ENCODE measurements around the gene TRIM47.

Gene TRIM47

DNA sequence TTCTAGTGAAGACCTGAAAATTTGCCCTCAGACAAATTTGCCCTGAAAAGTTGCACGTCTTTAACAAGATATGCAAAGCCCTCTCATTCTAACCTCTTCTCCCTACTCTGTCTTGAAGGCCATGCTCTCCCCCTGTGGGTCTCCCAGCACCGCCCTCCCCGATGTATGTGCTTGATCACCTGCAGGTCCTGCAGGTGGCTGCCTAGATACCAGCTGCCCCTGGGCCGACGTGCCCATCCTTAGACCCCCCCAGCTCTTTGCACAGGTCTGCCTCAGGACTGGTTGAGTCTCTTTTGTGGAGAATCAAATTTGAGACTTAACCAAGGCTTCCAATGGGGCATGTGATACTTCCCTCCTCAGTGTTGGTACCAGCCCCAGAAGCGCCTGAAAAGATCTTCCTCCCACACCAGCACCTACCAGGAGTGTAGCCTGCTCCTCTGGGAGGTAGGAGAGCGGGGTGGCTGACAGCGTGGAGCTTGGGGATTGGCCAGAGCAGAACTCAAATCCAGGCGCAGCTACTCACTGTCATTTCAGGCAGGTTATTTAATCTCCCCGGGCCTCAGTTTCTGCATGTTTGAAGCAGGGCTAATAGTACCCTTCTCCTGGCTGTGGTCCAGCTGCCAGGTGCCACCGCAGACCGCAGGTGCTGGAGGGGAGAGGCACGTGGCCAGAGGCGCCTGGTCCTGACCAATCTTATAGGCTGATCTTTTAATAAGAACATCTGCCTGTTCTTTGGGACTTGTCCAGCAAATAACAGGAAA lies 30.9 kb upstream of the TRIM47 start:
- no peak for DNase-seq (ENCODE audit: low read depth in 2 of 3, low spot score in 1 of 3)

DNA sequence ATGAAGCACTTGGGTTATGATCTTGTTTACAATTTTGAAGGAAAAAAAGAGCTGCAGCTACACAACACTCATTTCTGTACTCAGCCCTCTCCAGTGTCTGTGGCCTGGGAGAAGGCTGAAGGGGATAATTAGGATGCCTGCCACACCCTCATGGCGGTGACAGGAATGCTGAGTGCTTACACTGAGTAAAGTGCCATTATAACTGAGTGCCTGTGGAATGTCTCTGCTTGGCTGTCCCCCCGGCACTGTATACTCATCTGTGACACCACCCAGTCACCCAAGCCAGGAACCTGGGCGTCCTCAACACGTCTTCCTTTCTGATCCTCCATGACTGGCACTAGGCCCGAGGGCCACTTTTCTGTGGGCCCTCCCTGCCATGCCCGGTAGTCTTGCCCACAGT lies 29.8 kb upstream of the TRIM47 start:
- no peak for DNase-seq (ENCODE audit: low read depth in 2 of 3, low spot score in 1 of 3)

GRCh38 chr17:75906143-75906884 lies 27.9 kb upstream of the TRIM47 start:
- DNase-seq (ENCODE audit: low read depth in 2 of 3, low spot score in 1 of 3): no peak

DNA sequence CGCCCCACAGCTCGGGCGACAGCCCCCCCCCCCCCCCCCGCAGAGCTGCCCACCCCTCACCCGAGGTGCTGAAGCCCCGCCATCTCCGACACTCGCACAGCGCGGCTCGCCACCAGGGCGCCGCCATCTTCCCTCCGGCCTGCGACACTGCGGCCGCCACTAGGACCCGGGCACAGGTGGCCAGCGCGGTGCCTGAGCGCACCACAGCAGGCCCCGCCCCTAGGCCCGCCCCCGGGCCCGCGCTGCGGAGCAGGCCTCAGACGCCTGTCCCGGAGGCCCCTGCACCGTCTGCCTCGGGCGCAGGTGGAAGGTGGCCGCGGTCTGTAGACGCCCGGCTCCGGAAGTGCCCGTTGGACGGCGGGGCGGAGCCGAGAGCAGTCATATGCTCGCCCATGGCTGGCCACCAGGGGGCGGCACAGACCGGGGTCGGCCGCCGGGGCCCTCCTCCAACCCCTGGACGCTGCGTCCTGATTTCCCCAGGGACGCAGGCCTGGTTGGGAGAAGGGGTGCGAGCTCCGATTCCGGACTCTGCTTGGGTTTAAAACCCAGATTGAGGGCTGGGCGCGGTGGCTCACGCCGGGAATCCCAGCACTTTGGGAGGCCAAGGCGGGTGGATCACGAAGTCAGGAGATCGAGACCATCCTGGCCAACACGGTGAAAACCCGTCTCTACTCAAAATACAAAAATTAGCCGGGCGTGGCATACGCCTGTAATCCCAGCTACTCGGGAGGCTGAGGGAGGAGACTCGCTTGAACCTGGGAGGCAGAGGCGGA lies 26.6 kb upstream of the TRIM47 start, which contains the start of gene MRPL38:
MRPL38 (minus strand) TSS at position 136 of the 773 bp plus-strand sequence; CDS start at position 127, 9 bp downstream.
- peak; percentile 92 to 94 (median 94) for DNase-seq (ENCODE audit: low read depth in 2 of 3, low spot score in 1 of 3)

- DNase-seq (ENCODE audit: low read depth in 2 of 3, low spot score in 1 of 3): no peak
Observed at GRCh38 chr17:75902406-75902805, 24.0 kb upstream of the TRIM47 start.

- DNase-seq (ENCODE audit: low read depth in 2 of 3, low spot score in 1 of 3): no peak
Observed at GRCh38 chr17:75901727-75902126, 23.3 kb upstream of the TRIM47 start.

DNA sequence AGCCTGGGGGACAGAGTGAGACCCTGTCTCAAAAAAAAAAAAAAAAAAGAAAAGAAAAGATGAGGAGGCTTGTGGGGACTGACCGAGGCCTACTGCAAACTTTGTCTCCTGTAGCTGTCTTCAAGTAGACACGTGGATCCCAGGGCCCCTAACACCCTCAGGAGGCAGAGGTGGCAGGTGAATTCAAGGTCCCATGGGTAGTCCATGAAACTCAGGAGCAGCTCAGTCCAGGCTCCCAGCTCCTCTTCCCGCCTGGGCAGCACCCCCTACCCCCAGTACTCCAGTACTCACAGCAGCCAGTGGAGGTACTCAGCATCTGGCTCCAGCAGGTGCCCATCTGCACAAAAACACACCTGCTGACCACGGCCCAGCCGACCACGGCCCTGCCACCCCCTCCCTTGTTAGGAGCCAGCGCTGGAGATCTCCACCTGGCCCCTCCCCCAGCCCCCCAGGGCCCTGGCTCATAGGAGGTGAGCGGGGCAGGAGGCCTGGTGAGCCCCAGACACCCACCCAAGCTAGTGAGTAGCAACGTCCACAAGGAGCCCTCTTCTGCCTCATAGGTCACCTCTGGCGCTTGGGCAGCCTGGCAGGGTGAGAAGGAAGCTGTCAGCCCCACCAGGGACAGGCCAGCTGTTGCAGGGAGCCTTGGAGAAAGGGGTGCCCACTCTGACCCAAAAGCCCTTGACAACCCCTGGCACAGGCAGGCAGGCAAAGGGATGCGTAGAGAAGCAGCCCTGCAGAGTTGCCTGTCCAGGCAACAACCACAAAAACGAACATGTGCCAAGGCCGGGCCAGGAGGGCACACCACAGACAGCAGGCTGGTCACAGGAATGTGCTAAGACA lies 22.5 kb upstream of the TRIM47 start:
- DNase-seq (ENCODE audit: low read depth in 2 of 3, low spot score in 1 of 3): no peak

DNA sequence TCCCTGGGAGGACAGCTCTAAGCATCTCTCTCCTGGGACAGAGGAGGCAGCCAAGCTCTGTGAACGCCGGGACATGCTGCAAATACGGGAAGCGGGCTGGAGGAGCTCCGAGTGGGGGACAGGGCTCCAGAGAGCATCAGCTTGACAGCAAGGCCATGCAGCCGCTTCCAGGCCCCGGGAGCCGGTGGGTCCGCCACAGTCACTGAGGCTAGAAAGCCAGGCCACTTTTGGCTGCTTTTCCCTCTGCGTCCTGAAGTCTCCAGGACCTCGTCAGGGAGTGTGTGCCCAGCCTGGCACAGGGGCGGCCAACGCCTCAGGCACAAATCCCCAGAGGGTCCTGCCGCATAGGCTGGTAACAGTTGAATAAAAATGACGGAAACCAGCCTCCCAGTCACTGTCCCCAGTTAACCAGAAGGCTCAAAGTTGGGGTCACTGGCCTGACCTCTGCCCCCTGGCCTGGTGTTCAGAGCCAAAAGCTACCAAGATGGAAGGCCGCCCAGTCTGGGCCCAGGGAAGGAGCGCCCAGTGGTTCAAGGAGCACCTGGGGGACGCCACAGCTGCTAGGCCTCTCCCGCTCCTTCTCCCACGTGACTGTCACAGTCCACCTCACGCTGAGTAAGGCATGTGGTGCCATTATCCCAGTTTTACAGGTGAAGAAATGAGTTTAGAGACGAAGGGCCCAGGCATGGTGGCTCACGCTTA lies 21.5 kb upstream of the TRIM47 start:
- DNase-seq (ENCODE audit: low read depth in 2 of 3, low spot score in 1 of 3): no peak

- no peak for DNase-seq (ENCODE audit: low read depth in 2 of 3, low spot score in 1 of 3)
Observed at GRCh38 chr17:75899353-75899752, 21.0 kb upstream of the TRIM47 start.

- no peak for DNase-seq (ENCODE audit: low read depth in 2 of 3, low spot score in 1 of 3)
Observed at GRCh38 chr17:75898791-75899190, 20.4 kb upstream of the TRIM47 start.

- no peak for DNase-seq (ENCODE audit: low read depth in 2 of 3, low spot score in 1 of 3)
Observed at GRCh38 chr17:75898065-75898464, 19.7 kb upstream of the TRIM47 start.

DNA sequence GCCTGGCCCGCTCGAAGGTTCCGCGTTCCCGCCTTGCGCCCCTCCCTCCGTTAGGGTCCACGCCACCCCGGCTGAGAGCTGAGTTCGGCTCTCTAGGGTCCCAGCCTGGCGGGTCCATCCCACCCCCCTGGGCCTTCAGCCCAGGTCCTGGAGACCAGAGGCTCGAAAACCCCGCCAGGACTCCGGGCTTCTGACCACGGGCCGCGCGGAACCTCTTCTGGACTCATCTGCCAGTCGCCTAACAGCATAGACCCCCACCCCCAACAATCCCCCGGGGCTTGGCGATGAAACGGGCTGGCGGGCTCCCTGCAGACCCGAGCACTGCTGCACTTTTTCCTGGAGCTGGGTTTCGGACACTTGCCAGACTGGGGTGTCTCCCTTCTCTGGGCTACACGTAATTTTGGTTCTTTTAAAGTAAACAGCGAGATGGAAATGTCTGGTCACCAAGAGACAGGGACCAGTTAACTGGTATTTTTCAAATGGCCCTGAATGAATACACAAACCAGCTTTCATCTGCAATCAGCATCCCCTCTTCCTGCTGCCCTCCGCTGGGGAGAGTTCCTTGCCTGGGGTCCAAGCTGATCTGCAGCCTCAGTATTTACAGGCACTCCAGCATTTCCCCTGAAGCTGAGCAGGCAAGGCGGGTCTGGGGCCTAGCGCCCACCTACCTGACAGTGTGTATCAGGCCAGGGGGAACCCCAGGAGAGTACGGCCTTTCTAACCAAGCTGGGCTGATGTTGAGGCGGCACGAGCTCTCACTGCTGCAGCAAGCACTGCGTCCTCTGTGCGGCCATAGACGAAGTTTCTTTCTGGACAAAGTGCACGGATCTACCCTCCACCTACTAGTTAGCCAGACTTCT lies 19.0 kb upstream of the TRIM47 start:
- no peak for DNase-seq (ENCODE audit: low read depth in 2 of 3, low spot score in 1 of 3)

- DNase-seq (ENCODE audit: low read depth in 2 of 3, low spot score in 1 of 3): peak; percentile 54 to 73 (median 64)
Observed at GRCh38 chr17:75896415-75897159, 18.2 kb upstream of the TRIM47 start, which contains the start of gene TRIM65. TRIM65 (minus strand) TSS chr17:75896951; CDS start chr17:75896937, 14 bp downstream.

DNA sequence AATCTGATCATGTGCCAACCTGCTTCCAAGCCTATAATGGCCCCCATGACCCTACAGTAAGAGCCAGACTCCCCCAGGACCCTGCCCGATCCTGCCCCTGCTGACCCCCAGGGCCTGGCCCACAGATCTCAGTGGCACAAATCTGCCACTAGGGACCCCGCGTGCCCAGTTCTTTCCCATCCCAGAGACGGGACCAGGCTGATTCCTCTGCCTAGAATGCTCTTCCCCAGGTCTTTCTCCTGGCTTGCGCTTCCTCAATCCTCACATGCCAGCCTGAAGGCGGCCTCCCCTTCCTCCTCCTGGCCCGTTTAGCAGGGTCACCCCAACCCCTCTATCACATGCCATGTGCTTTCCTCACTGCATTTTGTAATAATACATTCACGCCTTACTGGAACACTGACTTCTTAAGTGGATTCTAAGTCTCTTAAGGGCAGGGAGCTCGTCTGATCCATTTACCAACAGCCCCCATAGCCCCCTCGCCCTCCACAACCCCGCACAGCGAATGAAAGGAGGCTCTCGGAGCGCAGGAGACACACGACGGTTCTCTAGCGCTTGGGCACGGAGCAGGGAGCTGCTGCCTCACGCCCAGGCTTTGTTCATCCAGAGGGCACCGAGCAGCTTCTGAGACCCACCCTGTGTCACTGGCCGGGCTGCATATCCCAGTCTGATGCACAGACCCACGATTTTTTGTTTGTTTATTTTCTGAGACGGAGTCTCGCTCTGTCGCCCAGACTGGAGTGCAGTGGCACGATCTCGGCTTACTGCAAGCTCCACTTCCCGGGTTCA lies 17.2 kb upstream of the TRIM47 start:
- DNase-seq (ENCODE audit: low read depth in 2 of 3, low spot score in 1 of 3): no peak

- no peak for DNase-seq (ENCODE audit: low read depth in 2 of 3, low spot score in 1 of 3)
Observed at GRCh38 chr17:75894049-75894733, 15.8 kb upstream of the TRIM47 start.

DNA sequence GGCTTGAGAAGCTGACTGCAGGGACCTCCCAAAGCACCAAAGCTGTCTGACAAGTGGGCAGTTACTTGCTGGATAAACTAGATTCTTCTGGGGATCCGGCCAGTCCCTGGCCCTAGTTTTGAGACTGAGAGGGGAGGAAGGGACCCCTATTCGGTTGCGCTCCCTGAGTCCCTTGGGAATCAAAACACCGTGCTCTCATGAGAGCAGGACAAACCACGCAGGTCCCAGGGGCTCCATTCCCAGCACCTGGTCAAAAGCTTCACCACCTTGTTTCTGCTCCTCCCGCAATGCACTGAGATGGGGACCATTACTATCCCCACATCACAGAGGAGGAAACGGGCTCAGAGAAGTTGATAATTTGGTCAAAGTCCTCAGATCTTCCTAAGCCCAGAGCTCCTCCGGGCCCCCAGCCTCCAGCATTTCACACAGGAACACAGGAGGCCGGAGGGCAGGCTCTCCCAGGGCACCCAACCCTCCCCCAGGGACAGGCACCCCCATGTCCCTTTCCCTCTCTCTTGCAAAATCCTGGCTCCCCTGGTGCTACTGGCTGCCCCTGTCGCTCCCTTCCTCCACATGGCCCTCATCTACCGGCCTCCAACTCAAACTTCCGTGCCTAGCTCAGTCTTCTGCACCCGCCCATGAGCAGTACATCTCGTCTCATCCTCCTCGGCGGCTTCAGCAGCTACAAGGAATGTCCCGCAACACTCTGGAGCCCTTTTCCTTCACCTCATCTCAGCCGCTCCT lies 15.1 kb upstream of the TRIM47 start:
- no peak for DNase-seq (ENCODE audit: low read depth in 2 of 3, low spot score in 1 of 3)
